Measurements from ENCODE around the gene KIAA1328.

DNA sequence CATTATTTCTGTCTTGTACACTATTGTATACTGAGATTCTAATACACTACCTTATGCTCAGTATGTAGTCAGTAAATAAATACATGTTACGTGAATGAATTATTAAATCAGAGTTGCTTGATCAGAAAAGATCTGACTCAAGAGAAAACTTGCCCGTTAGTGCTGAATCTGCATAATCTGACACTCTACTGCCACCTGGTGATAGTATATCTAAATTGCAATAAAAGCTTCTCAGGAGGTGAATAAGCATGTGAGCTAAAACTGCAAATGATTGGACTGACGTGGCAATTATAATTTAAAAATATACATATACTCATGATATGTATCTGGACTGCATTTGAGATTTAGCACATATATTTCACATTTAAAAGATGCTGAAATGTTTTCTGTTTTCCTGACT is 70.4 kb downstream of the KIAA1328 start:
- TF ChIP-seq CTCF (IDR thresholded peaks at IDR 0.05), result no peak
- no peak for TF ChIP-seq POLR2A (IDR thresholded peaks at IDR 0.05)
